GM23338 (cell line): ENCODE measurements around the gene KIF17. TPM values are rescaled to one million over a fixed set of nuclear protein-coding genes. Genes with fewer than 3 reads are reported as not detected.

Source experiments
- ATAC-seq: fragments of 200-7000 bp; cut with Tn5 transposase; 3 replicates; pipeline ENCODE4 v1.9.1; 2020
- DNase-seq: peaks from one replicate; pipeline ENCODE4 v3.0.0-alpha.2; 2015; ENCODE audit warnings: low spot score
- H2AFZ ChIP-seq: fragments of 200-600 bp; sonication (generic); 2 replicates; pipeline ENCODE4 v1.8.0; 2016; ENCODE audit warnings: antibody characterized with exemption, mild to moderate bottlenecking, moderate library complexity
- H3F3A ChIP-seq: fragments of 200-600 bp; sonication (generic); replicated peaks from 2 replicates; pipeline ENCODE4 v1.8.0; 2017; ENCODE audit warnings: antibody characterized with exemption, mixed run types, low read depth
- H3K27ac ChIP-seq: fragments of 200-600 bp; sonication (generic); 2 replicates; pipeline ENCODE4 v1.6.1; 2016; ENCODE audit warnings: low read depth
- H3K27me3 ChIP-seq: fragments of 200-600 bp; sonication (generic); 2 replicates; pipeline ENCODE4 v1.8.0; 2016; ENCODE audit warnings: mild to moderate bottlenecking, mixed run types, moderate library complexity; ENCODE audit not compliant: insufficient read depth
- H3K36me3 ChIP-seq: fragments of 200-600 bp; sonication (generic); 2 replicates; pipeline ENCODE4 v1.8.0; 2016; ENCODE audit warnings: mild to moderate bottlenecking; ENCODE audit not compliant: insufficient read depth
- H3K4me1 ChIP-seq: fragments of 200-600 bp; sonication (generic); 2 replicates; pipeline ENCODE4 v1.8.0; 2016; ENCODE audit warnings: mild to moderate bottlenecking, moderate library complexity; ENCODE audit not compliant: insufficient read depth
- H3K4me2 ChIP-seq: fragments of 200-600 bp; sonication (generic); 2 replicates; pipeline ENCODE4 v1.7.1; 2017; ENCODE audit warnings: mixed run types
- H3K4me3 ChIP-seq: fragments of 200-600 bp; sonication (generic); 2 replicates; pipeline ENCODE4 v1.6.1; 2016; ENCODE audit warnings: mixed run types
- H3K79me2 ChIP-seq: fragments of 200-600 bp; sonication (generic); replicated peaks from 2 replicates; pipeline ENCODE4 v1.8.0; 2017; ENCODE audit warnings: mild to moderate bottlenecking; ENCODE audit not compliant: insufficient read depth
- H3K9me2 ChIP-seq: fragments of 200-600 bp; sonication (generic); 2 replicates; pipeline ENCODE4 v1.8.0; 2017; ENCODE audit not compliant: insufficient read depth
- H4K20me1 ChIP-seq: fragments of 200-600 bp; sonication (generic); replicated peaks from 2 replicates; pipeline ENCODE4 v1.8.0; 2017; ENCODE audit warnings: mild to moderate bottlenecking; ENCODE audit not compliant: insufficient read depth
- H3K27ac Mint-ChIP-seq: 2 replicates; pipeline ENCODE4 v1.8.0; 2020; ENCODE audit warnings: inconsistent platforms, mild to moderate bottlenecking, moderate library complexity, mixed read lengths
- H3K27me3 Mint-ChIP-seq: 3 replicates; pipeline ENCODE4 v1.8.0; 2022; ENCODE audit warnings: low read depth, mild to moderate bottlenecking, moderate library complexity, mixed read lengths, inconsistent platforms; ENCODE audit not compliant: insufficient read depth, poor library complexity
- H3K36me3 Mint-ChIP-seq: 3 replicates; pipeline ENCODE4 v1.8.0; 2021; ENCODE audit warnings: low read depth, mild to moderate bottlenecking, inconsistent platforms, moderate library complexity, mixed read lengths
- H3K4me1 Mint-ChIP-seq: 3 replicates; pipeline ENCODE4 v1.8.0; 2020; ENCODE audit warnings: mild to moderate bottlenecking, inconsistent platforms, mixed read lengths
- H3K4me3 Mint-ChIP-seq: 3 replicates; pipeline ENCODE4 v1.8.0; 2021; ENCODE audit warnings: moderate library complexity, mild to moderate bottlenecking, inconsistent platforms, mixed read lengths
- H3K9me3 Mint-ChIP-seq: 3 replicates; pipeline ENCODE4 v1.8.0; 2020; ENCODE audit warnings: moderate library complexity, mild to moderate bottlenecking, inconsistent platforms, mixed read lengths
- CREB1 ChIP-seq: fragments of 250-450 bp; sonication (Bioruptor Pico); IDR thresholded peaks from 2 replicates; pipeline ENCODE4 v1.5.0; 2020; ENCODE audit warnings: low read depth, mild to moderate bottlenecking, moderate library complexity
- EZH2 ChIP-seq: fragments of 200-600 bp; sonication (generic); IDR thresholded peaks from one replicate; pipeline ENCODE4 v1.8.0; 2017; ENCODE audit warnings: antibody characterized with exemption, mild to moderate bottlenecking, low read depth; ENCODE audit not compliant: unreplicated experiment
- EZH2phosphoT487 ChIP-seq: fragments of 200-600 bp; sonication (generic); IDR thresholded peaks from one replicate; pipeline ENCODE4 v1.8.1; 2018; ENCODE audit warnings: antibody characterized with exemption; ENCODE audit not compliant: unreplicated experiment
- JUNB ChIP-seq: IDR thresholded peaks from one replicate; pipeline ENCODE4 v1.6.1; 2016; ENCODE audit warnings: antibody characterized with exemption; ENCODE audit not compliant: unreplicated experiment
- NANOG ChIP-seq: IDR thresholded peaks from 2 replicates; pipeline ENCODE4 v1.6.1; 2016; ENCODE audit warnings: antibody characterized with exemption, borderline replicate concordance
- POLR2AphosphoS5 ChIP-seq: IDR thresholded peaks from 2 replicates; pipeline ENCODE4 v1.6.1; 2016; ENCODE audit warnings: antibody characterized with exemption, low read depth
- STAT1 ChIP-seq: IDR thresholded peaks from one replicate; pipeline ENCODE4 v1.6.1; 2016; ENCODE audit warnings: antibody characterized with exemption; ENCODE audit not compliant: unreplicated experiment
- ZNF114 ChIP-seq: fragments of 250-450 bp; sonication (Bioruptor Pico); IDR thresholded peaks from 2 replicates; pipeline ENCODE4 v1.5.0; 2020; ENCODE audit warnings: mild to moderate bottlenecking, moderate library complexity
- ZNF331 ChIP-seq: fragments of 250-450 bp; sonication (Bioruptor Pico); IDR thresholded peaks from 2 replicates; pipeline ENCODE4 v1.5.0; 2020; ENCODE audit warnings: low read depth, mild to moderate bottlenecking, moderate library complexity
- polyA plus RNA-seq: library from polyadenylated mRNA; unstranded; fragments of >200 nt; fragmentation: Nextera tagmentation; extraction: Ambion mirVana; gene quantifications from 2 replicates; pipeline ENCODE4 v1.2.1, GENCODE V29; 2016
- total RNA-seq: library from RNA; depleted of rRNA; stranded (reverse); fragments of >200 nt; shearing (Covaris generic); gene quantifications from 2 replicates; pipeline ENCODE4 v1.2.3, GENCODE V29; 2014
- TF ChIP-seq, protein P1 (sequence below): IDR thresholded peaks from 2 replicates; pipeline ENCODE4 v1.6.1; 2016; ENCODE audit warnings: antibody characterized with exemption
- TF ChIP-seq, protein P2 (sequence below): IDR thresholded peaks from one replicate; pipeline ENCODE4 v1.6.1; 2018; ENCODE audit warnings: antibody characterized with exemption; ENCODE audit not compliant: unreplicated experiment
- TF ChIP-seq, protein P3 (sequence below): fragments of 250-450 bp; sonication (Bioruptor Pico); IDR thresholded peaks from 2 replicates; pipeline ENCODE4 v1.5.0; 2020; ENCODE audit warnings: mild to moderate bottlenecking, moderate library complexity
- TF ChIP-seq, protein P4 (sequence below), 2 experiments: fragments of 200-600 bp in 1 of 2; sonication (generic) in 1 of 2; conservative IDR thresholded peaks; 2 replicates each; pipeline versions ENCODE4 v1.5.1 to v1.6.1; 2016 to 2017; ENCODE audit warnings: antibody characterized with exemption in 2 of 2, low read depth in 2 of 2, mild to moderate bottlenecking in 2 of 2, moderate library complexity in 1 of 2

KIF17 gene
- total and polyA plus RNA-seq, 2 experiments from 2014 or later, result 5.9 to 18.6 TPM

DNA sequence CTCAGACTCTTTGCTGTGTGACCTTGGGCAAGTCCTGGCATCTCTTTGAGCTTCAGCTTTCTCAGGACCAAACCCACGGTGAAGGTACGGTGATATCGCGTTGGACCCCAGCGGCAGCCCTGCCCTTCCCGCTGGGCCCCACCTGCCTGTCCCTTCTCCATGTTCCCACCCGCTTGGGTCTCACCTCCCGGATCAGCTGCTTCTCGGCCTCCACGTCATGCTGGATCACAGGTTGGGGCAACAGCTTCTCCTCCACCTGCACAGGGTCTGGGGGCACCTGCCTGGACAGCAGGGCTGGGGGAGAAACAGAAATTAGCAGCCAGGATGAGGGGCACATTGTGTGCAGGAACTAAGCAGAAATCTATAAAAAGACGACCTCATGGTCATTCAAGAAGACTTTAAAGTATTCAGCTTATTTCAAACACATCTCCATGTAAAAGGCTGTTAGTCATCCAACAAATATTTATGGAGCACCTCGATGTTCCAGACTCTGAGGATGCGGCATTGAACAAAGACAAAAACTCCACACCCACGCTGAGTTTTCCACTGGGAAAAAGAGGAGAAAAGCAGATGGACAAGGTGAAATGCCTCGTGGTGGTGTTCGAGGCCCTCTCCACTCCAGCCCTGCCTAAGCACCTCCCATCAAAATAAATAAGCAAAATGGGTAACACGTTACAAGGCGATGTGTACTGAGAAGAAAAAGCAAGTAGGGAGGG, 19.5 kb downstream of the KIF17 start:
- no peak for DNase-seq
- TF ChIP-seq, protein P1, sequence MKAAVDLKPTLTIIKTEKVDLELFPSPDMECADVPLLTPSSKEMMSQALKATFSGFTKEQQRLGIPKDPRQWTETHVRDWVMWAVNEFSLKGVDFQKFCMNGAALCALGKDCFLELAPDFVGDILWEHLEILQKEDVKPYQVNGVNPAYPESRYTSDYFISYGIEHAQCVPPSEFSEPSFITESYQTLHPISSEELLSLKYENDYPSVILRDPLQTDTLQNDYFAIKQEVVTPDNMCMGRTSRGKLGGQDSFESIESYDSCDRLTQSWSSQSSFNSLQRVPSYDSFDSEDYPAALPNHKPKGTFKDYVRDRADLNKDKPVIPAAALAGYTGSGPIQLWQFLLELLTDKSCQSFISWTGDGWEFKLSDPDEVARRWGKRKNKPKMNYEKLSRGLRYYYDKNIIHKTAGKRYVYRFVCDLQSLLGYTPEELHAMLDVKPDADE, result no peak
- TF ChIP-seq ZNF114 (CRISPR knock-in tag), result no peak
- TF ChIP-seq CREB1 (CRISPR knock-in tag), result no peak
- TF ChIP-seq ZNF331, result no peak
- no peak for TF ChIP-seq POLR2AphosphoS5
- TF ChIP-seq STAT1, result no peak
- TF ChIP-seq, protein P2, sequence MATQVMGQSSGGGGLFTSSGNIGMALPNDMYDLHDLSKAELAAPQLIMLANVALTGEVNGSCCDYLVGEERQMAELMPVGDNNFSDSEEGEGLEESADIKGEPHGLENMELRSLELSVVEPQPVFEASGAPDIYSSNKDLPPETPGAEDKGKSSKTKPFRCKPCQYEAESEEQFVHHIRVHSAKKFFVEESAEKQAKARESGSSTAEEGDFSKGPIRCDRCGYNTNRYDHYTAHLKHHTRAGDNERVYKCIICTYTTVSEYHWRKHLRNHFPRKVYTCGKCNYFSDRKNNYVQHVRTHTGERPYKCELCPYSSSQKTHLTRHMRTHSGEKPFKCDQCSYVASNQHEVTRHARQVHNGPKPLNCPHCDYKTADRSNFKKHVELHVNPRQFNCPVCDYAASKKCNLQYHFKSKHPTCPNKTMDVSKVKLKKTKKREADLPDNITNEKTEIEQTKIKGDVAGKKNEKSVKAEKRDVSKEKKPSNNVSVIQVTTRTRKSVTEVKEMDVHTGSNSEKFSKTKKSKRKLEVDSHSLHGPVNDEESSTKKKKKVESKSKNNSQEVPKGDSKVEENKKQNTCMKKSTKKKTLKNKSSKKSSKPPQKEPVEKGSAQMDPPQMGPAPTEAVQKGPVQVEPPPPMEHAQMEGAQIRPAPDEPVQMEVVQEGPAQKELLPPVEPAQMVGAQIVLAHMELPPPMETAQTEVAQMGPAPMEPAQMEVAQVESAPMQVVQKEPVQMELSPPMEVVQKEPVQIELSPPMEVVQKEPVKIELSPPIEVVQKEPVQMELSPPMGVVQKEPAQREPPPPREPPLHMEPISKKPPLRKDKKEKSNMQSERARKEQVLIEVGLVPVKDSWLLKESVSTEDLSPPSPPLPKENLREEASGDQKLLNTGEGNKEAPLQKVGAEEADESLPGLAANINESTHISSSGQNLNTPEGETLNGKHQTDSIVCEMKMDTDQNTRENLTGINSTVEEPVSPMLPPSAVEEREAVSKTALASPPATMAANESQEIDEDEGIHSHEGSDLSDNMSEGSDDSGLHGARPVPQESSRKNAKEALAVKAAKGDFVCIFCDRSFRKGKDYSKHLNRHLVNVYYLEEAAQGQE, result no peak
- TF ChIP-seq, protein P3, sequence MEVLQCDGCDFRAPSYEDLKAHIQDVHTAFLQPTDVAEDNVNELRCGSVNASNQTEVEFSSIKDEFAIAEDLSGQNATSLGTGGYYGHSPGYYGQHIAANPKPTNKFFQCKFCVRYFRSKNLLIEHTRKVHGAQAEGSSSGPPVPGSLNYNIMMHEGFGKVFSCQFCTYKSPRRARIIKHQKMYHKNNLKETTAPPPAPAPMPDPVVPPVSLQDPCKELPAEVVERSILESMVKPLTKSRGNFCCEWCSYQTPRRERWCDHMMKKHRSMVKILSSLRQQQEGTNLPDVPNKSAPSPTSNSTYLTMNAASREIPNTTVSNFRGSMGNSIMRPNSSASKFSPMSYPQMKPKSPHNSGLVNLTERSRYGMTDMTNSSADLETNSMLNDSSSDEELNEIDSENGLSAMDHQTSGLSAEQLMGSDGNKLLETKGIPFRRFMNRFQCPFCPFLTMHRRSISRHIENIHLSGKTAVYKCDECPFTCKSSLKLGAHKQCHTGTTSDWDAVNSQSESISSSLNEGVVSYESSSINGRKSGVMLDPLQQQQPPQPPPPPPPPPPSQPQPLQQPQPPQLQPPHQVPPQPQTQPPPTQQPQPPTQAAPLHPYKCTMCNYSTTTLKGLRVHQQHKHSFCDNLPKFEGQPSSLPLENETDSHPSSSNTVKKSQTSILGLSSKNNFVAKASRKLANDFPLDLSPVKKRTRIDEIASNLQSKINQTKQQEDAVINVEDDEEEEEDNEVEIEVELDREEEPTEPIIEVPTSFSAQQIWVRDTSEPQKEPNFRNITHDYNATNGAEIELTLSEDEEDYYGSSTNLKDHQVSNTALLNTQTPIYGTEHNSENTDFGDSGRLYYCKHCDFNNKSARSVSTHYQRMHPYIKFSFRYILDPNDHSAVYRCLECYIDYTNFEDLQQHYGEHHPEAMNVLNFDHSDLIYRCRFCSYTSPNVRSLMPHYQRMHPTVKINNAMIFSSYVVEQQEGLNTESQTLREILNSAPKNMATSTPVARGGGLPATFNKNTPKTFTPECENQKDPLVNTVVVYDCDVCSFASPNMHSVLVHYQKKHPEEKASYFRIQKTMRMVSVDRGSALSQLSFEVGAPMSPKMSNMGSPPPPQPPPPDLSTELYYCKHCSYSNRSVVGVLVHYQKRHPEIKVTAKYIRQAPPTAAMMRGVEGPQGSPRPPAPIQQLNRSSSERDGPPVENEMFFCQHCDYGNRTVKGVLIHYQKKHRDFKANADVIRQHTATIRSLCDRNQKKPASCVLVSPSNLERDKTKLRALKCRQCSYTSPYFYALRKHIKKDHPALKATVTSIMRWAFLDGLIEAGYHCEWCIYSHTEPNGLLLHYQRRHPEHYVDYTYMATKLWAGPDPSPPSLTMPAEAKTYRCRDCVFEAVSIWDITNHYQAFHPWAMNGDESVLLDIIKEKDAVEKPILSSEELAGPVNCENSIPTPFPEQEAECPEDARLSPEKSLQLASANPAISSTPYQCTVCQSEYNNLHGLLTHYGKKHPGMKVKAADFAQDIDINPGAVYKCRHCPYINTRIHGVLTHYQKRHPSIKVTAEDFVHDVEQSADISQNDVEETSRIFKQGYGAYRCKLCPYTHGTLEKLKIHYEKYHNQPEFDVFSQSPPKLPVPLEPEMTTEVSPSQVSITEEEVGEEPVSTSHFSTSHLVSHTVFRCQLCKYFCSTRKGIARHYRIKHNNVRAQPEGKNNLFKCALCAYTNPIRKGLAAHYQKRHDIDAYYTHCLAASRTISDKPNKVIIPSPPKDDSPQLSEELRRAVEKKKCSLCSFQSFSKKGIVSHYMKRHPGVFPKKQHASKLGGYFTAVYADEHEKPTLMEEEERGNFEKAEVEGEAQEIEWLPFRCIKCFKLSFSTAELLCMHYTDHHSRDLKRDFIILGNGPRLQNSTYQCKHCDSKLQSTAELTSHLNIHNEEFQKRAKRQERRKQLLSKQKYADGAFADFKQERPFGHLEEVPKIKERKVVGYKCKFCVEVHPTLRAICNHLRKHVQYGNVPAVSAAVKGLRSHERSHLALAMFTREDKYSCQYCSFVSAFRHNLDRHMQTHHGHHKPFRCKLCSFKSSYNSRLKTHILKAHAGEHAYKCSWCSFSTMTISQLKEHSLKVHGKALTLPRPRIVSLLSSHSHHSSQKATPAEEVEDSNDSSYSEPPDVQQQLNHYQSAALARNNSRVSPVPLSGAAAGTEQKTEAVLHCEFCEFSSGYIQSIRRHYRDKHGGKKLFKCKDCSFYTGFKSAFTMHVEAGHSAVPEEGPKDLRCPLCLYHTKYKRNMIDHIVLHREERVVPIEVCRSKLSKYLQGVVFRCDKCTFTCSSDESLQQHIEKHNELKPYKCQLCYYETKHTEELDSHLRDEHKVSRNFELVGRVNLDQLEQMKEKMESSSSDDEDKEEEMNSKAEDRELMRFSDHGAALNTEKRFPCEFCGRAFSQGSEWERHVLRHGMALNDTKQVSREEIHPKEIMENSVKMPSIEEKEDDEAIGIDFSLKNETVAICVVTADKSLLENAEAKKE, result no peak
- TF ChIP-seq, protein P4, sequence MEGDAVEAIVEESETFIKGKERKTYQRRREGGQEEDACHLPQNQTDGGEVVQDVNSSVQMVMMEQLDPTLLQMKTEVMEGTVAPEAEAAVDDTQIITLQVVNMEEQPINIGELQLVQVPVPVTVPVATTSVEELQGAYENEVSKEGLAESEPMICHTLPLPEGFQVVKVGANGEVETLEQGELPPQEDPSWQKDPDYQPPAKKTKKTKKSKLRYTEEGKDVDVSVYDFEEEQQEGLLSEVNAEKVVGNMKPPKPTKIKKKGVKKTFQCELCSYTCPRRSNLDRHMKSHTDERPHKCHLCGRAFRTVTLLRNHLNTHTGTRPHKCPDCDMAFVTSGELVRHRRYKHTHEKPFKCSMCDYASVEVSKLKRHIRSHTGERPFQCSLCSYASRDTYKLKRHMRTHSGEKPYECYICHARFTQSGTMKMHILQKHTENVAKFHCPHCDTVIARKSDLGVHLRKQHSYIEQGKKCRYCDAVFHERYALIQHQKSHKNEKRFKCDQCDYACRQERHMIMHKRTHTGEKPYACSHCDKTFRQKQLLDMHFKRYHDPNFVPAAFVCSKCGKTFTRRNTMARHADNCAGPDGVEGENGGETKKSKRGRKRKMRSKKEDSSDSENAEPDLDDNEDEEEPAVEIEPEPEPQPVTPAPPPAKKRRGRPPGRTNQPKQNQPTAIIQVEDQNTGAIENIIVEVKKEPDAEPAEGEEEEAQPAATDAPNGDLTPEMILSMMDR (conservative IDR thresholded peaks at IDR 0.05; ENCODE audit: low read depth in 2 of 2), result no peak
- no peak for TF ChIP-seq EZH2phosphoT487
- TF ChIP-seq EZH2, result no peak
- no peak for TF ChIP-seq JUNB
- TF ChIP-seq NANOG, result no peak
- Mint-ChIP-seq H3K36me3 (peaks cover 3% of the 10 kb centered on the region; the same call in 2 of the 3 replicates), H3K9me3 (peaks cover 2% of the 10 kb centered on the region), H3K27me3 (peaks cover 5% of the 10 kb centered on the region), H3K4me1 (peaks cover 11% of the 10 kb centered on the region), H3K27ac (no peak overlapping the region), H3K4me3 (no peak overlapping the region)
- H3K4me1 ChIP-seq, result peaks cover 10% of the 10 kb centered on the region; the same call in 1 of the 2 replicates
- no peak overlapping the region for H3K27ac ChIP-seq
- 0 out of 2 replicates have a peak, but pooled peaks cover 2% of the 10 kb centered on the region for H3F3A ChIP-seq
- no peaks in the 10 kb centered on the region for H3K79me2 ChIP-seq
- no peaks in the 10 kb centered on the region; the same call in 1 of the 2 replicates for H4K20me1 ChIP-seq
- no peak for ATAC-seq
- no peak overlapping the region for H3K4me3 ChIP-seq
- no peaks in the 10 kb centered on the region for H3K36me3 ChIP-seq
- no peak overlapping the region for H3K4me2 ChIP-seq
- H3K27me3 ChIP-seq, result no peaks in the 10 kb centered on the region
- H2AFZ ChIP-seq, result no peak overlapping the region
- no peaks in the 10 kb centered on the region for H3K9me2 ChIP-seq
